ENCODE measurements around the gene COX14. TPM values are rescaled to one million over a fixed set of nuclear protein-coding genes. Genes with fewer than 3 reads are reported as not detected.

Gene COX14
- total and polyA plus RNA-seq, 4 donors, result 31.2 to 85.3 (median 70.4) TPM

GRCh38 chr12:50120521-50120920, 8.5 kb downstream of the COX14 start:
- WGBS, 2 donors, result 93 to 94% methylated on average over 3 of the region's 3 CpGs
- TF ChIP-seq, protein P1, sequence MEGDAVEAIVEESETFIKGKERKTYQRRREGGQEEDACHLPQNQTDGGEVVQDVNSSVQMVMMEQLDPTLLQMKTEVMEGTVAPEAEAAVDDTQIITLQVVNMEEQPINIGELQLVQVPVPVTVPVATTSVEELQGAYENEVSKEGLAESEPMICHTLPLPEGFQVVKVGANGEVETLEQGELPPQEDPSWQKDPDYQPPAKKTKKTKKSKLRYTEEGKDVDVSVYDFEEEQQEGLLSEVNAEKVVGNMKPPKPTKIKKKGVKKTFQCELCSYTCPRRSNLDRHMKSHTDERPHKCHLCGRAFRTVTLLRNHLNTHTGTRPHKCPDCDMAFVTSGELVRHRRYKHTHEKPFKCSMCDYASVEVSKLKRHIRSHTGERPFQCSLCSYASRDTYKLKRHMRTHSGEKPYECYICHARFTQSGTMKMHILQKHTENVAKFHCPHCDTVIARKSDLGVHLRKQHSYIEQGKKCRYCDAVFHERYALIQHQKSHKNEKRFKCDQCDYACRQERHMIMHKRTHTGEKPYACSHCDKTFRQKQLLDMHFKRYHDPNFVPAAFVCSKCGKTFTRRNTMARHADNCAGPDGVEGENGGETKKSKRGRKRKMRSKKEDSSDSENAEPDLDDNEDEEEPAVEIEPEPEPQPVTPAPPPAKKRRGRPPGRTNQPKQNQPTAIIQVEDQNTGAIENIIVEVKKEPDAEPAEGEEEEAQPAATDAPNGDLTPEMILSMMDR (IDR thresholded peaks at IDR 0.05; ENCODE audit: control extremely low read depth, extremely low read depth), result no peak
- Histone ChIP-seq H3K4me3 (no peak overlapping the region), H3K4me1 (ENCODE audit: control insufficient read depth in 5 of 5, insufficient read depth in 5 of 5, low read length in 5 of 5) (peaks cover 0 to 8% (median 0%) of the 10 kb centered on the region in 5 donors), H3K27ac (ENCODE audit: low read depth in 1 of 2, low read length in 1 of 2) (no peak overlapping the region), H3K27me3 (ENCODE audit: control insufficient read depth in 3 of 3, insufficient read depth in 3 of 3, low read length in 2 of 3) (no peaks in the 10 kb centered on the region), H3K36me3 (ENCODE audit: control insufficient read depth in 4 of 4, insufficient read depth in 4 of 4, low read length in 4 of 4) (peaks cover 9 to 42% (median 15%) of the 10 kb centered on the region in 4 donors), H3K9me3 (ENCODE audit: control insufficient read depth in 4 of 4, insufficient read depth in 3 of 4, low read length in 3 of 4) (no peaks in the 10 kb centered on the region), H3K9ac (ENCODE audit: insufficient read depth in 1 of 2, low read length in 2 of 2) (no peak overlapping the region)
- ATAC-seq (ENCODE audit: insufficient read depth, low FRiP score), result no peak
- DNase-seq, result no peak

GRCh38 chr12:50120953-50121352, 8.9 kb downstream of the COX14 start:
- no peak overlapping the region for H3K9ac ChIP-seq (ENCODE audit: insufficient read depth in 1 of 2, low read length in 2 of 2)
- H3K36me3 ChIP-seq (ENCODE audit: control insufficient read depth in 4 of 4, insufficient read depth in 4 of 4, low read length in 4 of 4), result peaks cover 9 to 40% (median 15%) of the 10 kb centered on the region in 4 donors
- DNase-seq (no peak), ATAC-seq (ENCODE audit: insufficient read depth, low FRiP score) (no peak)
- TF ChIP-seq, protein P1 (IDR thresholded peaks at IDR 0.05; ENCODE audit: control extremely low read depth, extremely low read depth), result no peak
- no peaks in the 10 kb centered on the region for H3K9me3 ChIP-seq (ENCODE audit: control insufficient read depth in 4 of 4, insufficient read depth in 3 of 4, low read length in 3 of 4)
- no peak overlapping the region for H3K27ac ChIP-seq (ENCODE audit: low read depth in 1 of 2, low read length in 1 of 2)
- H3K4me3 ChIP-seq, result no peak overlapping the region
- 92 to 99% methylated on average over 3 of the region's 3 CpGs for WGBS, 2 donors
- peaks cover 0 to 8% (median 0%) of the 10 kb centered on the region in 5 donors for H3K4me1 ChIP-seq (ENCODE audit: control insufficient read depth in 5 of 5, insufficient read depth in 5 of 5, low read length in 5 of 5)
- H3K27me3 ChIP-seq (ENCODE audit: control insufficient read depth in 3 of 3, insufficient read depth in 3 of 3, low read length in 2 of 3), result no peaks in the 10 kb centered on the region

GRCh38 chr12:50121641-50122040, 9.6 kb downstream of the COX14 start:
- WGBS, 2 donors, result 93 to 97% methylated on average over 5 of the region's 5 CpGs
- Histone ChIP-seq H3K4me1 (ENCODE audit: control insufficient read depth in 5 of 5, insufficient read depth in 5 of 5, low read length in 5 of 5) (peaks cover 0 to 6% (median 0%) of the 10 kb centered on the region in 5 donors), H3K27me3 (ENCODE audit: control insufficient read depth in 3 of 3, insufficient read depth in 3 of 3, low read length in 2 of 3) (no peaks in the 10 kb centered on the region), H3K4me3 (no peak overlapping the region), H3K36me3 (ENCODE audit: control insufficient read depth in 4 of 4, insufficient read depth in 4 of 4, low read length in 4 of 4) (peaks cover 9 to 39% (median 16%) of the 10 kb centered on the region in 4 donors), H3K9me3 (ENCODE audit: control insufficient read depth in 4 of 4, insufficient read depth in 3 of 4, low read length in 3 of 4) (no peaks in the 10 kb centered on the region), H3K9ac (ENCODE audit: insufficient read depth in 1 of 2, low read length in 2 of 2) (no peak overlapping the region), H3K27ac (ENCODE audit: low read depth in 1 of 2, low read length in 1 of 2) (no peak overlapping the region)
- ATAC-seq (ENCODE audit: insufficient read depth, low FRiP score), result no peak
- DNase-seq, result no peak
- TF ChIP-seq, protein P1 (IDR thresholded peaks at IDR 0.05; ENCODE audit: control extremely low read depth, extremely low read depth), result no peak

- Histone ChIP-seq H3K4me1 (ENCODE audit: control insufficient read depth in 5 of 5, insufficient read depth in 5 of 5, low read length in 5 of 5) (peaks cover 0 to 7% (median 2%) of the 10 kb centered on the region in 5 donors), H3K27ac (ENCODE audit: low read depth in 1 of 2, low read length in 1 of 2) (no peak overlapping the region), H3K9ac (ENCODE audit: insufficient read depth in 1 of 2, low read length in 2 of 2) (no peak overlapping the region), H3K9me3 (ENCODE audit: control insufficient read depth in 4 of 4, insufficient read depth in 3 of 4, low read length in 3 of 4) (no peaks in the 10 kb centered on the region), H3K36me3 (ENCODE audit: control insufficient read depth in 4 of 4, insufficient read depth in 4 of 4, low read length in 4 of 4) (peaks cover 15 to 42% (median 20%) of the 10 kb centered on the region in 4 donors), H3K27me3 (ENCODE audit: control insufficient read depth in 3 of 3, insufficient read depth in 3 of 3, low read length in 2 of 3) (no peaks in the 10 kb centered on the region), H3K4me3 (no peak overlapping the region)
- ATAC-seq (ENCODE audit: insufficient read depth, low FRiP score) (no peak), DNase-seq (no peak)
- TF ChIP-seq, protein P1 (IDR thresholded peaks at IDR 0.05; ENCODE audit: control extremely low read depth, extremely low read depth), result no peak
- 64 to 67% methylated on average over 2 of the region's 2 CpGs for WGBS, 2 donors
Measured at GRCh38 chr12:50123203-50123602, 11.2 kb downstream of the COX14 start.
